HG02885 (cell line): ENCODE data around the gene STMP1.
"Not testable (repeated sequence)": the region's sequence is repeated elsewhere in the genome, so short reads cannot be mapped to it uniquely, and the experiment has no call there.

ENCODE experiments used
- ATAC-seq: cut with Tn5 transposase; IDR thresholded peaks from one replicate; pipeline ENCODE4 v1.9.1; 2021; ENCODE audit warnings: mild to moderate bottlenecking; ENCODE audit not compliant: unreplicated experiment, poor library complexity

The STMP1 gene

GRCh38 chr7:135662373-135663114 is at the start of gene STMP1:
Gene STMP1 (plus strand): TSS chr7:135662514.
- ATAC-seq = peak; percentile 95

DNA sequence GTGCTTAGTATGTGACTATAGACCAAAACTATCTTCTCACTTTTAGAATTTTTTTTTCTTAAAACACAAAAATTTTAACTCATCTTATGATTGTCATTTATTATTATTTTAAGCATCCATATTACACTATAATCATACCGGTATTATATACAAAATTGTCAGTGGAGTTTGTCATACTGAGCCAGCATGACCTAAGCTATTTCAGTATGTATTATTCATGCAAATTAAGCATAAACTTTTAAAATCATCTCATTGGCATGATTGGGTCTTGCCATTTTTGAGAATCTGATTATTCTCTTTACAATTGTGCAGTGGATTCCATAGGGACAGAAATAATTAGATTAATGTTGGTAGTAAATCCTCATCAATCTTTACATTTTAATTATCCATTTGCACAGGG is 46.2 kb upstream of the STMP1 start:
- ATAC-seq = no peak

- no peak for ATAC-seq
These were observed 44.5 kb upstream of the STMP1 start for GRCh38 chr7:135617781-135618180.

GRCh38 chr7:135618510-135618909 is 43.8 kb upstream of the STMP1 start:
- no peak for ATAC-seq

GRCh38 chr7:135620447-135620846 is 41.9 kb upstream of the STMP1 start:
- no peak for ATAC-seq

- no peak for ATAC-seq
These were observed 41.1 kb upstream of the STMP1 start for GRCh38 chr7:135620980-135621850.

GRCh38 chr7:135634191-135634878 is 28.0 kb upstream of the STMP1 start:
- ATAC-seq = no peak

- ATAC-seq = not testable (repeated sequence)
These were observed 22.6 kb upstream of the STMP1 start for GRCh38 chr7:135639690-135640089.

- ATAC-seq = no peak
These were observed 18.2 kb upstream of the STMP1 start for GRCh38 chr7:135644154-135644553.

DNA sequence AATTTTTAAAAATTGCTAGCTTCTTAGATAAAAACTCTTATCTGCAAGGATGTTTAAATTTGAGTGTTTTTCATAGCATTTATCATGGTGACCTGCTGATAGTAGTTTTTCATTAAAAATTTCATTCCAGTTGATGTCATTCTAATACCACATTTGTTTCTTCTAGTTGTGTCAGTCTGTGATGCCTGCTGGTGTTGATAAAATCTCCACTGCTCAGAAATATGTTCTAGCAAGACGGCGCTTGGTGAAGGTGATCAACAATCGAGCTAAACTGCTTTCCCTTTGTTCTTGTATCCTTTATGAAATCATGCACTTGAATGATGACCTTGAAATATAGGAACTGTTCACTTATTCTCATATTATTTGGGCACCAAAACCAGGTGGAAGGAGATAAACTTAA is 17.6 kb upstream of the STMP1 start:
- ATAC-seq = no peak

- no peak for ATAC-seq
These were observed 16.9 kb upstream of the STMP1 start for GRCh38 chr7:135645296-135645904.

- ATAC-seq = no peak
These were observed 14.6 kb upstream of the STMP1 start for GRCh38 chr7:135647755-135648154.

- no peak for ATAC-seq
These were observed 14.1 kb upstream of the STMP1 start for GRCh38 chr7:135648235-135648634.

GRCh38 chr7:135650831-135651573 is 11.3 kb upstream of the STMP1 start:
- ATAC-seq = no peak

DNA sequence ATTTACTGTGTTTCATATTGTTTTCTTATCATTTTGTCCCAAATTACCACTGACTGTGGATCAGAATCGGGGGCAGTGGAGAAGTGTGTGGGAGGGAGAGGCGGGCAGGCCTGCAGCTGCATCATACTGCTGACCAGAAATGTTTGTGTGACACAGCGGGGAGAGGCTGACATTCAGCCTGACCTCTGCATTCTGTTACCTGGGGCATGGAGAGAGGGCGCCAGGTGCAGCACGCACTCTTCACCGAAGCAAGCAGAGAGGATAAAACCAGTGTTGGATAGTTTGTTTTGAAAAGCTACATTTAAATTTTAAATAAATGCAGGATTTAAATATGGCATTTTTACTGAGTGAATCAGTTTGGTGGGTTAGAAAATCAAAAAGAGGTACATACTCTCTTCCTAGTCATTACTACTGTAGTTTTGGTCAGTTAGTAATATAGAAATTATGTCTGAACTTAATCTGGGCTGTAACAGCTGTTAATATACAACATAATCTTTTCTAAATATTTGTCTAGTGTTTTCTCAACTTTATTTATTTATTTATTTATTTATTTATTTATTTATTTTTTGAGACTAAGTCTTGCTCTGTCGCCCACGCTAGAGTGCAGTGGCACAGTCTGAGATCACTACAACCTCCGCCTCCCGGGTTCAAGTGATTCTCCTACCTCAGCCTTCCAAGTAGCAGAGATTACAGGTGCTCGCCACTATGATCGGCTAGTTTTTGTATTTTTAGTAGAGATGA is 8.8 kb upstream of the STMP1 start:
- ATAC-seq = no peak

DNA sequence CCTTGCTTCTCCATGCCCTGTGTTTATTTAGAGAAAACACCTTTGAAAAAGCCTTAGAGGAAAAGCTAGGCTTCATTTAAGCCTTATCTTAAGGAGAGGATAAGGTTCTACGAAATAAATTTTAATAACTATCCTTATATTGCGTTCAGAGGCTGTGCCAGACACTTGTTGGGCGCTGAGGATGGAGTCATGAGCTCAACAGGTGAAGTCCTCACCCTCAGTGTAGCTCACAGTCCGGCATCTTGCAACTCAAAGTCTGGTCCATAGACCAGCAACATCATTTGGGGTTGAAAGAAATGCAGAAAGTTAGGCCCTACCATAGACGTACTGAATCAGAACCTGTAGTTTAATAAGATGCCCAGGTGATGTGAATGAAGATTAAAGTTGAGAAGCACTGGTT is 3.8 kb upstream of the STMP1 start:
- ATAC-seq = no peak

GRCh38 chr7:135659159-135659846 is 3.0 kb upstream of the STMP1 start:
- ATAC-seq = no peak

DNA sequence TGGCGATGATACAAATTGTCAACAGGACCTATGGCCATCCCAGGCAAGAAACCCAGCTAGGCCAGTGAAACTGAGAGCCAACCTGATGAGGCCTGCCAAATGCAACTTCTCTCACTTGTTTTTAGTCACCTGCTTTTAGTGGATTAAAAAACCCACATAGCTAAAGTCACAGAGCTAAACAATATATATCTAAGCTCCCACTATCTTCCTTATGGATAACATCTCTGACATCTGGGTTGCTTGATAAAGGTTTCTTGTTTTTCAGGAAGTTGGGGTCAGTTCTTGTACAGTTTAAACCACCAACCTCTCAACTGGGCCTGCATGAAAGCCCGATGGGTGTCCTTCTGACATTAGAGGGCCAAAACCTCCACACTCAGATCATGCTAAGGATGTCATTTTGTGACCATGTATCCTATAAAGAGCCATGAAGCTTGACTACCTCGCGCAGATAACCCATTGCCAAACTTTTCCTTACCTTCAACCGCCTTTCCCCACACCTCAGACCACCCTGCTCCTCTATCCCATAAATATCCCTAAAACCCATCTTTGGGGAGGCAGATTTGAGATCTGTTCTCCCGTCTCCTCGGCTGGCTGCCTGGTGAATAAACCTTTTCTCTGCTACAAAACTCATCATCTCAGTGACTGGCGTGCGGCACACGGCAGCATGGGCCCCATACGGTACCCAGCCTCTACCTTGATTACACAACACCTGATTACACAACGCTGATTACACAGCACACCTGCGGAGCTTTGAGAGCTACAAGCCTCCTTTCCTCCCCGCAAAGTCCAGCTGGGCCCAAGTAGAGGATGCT is 797 bp upstream of the STMP1 start:
- ATAC-seq = peak; percentile 1
